Karpas-422 (cell line): Measurements from ENCODE around the gene IQCM. TPM values are rescaled to one million over a fixed set of nuclear protein-coding genes. Genes with fewer than 3 reads are reported as not detected.

Source experiments
- DNase-seq: peaks from one replicate; pipeline ENCODE4 v3.0.0-alpha.2; 2015
- H2AFZ ChIP-seq: fragments of 200-600 bp; sonication (generic); 2 replicates; pipeline ENCODE4 v1.6.1; 2014; ENCODE audit warnings: antibody characterized with exemption, low read length, mixed read lengths
- H3K27ac ChIP-seq: fragments of 200-600 bp; sonication (generic); 2 replicates; pipeline ENCODE4 v1.5.1; 2014; ENCODE audit warnings: mild to moderate bottlenecking, low read length, moderate library complexity
- H3K27me3 ChIP-seq: fragments of 200-600 bp; sonication (generic); 2 replicates; pipeline ENCODE4 v1.6.1; 2014; ENCODE audit warnings: low read length, mixed read lengths
- H3K36me3 ChIP-seq: fragments of 200-600 bp; sonication (generic); 2 replicates; pipeline ENCODE4 v1.6.1; 2014; ENCODE audit warnings: low read length, mixed read lengths; ENCODE audit not compliant: insufficient read depth
- H3K4me1 ChIP-seq: fragments of 200-600 bp; sonication (generic); 2 replicates; pipeline ENCODE4 v1.6.1; 2014; ENCODE audit warnings: mild to moderate bottlenecking, low read length, mixed read lengths
- H3K4me2 ChIP-seq: fragments of 200-600 bp; sonication (generic); 2 replicates; pipeline ENCODE4 v1.6.1; 2014; ENCODE audit warnings: low read length, low read depth, mild to moderate bottlenecking; ENCODE audit not compliant: poor library complexity, severe bottlenecking
- H3K4me3 ChIP-seq: fragments of 200-600 bp; sonication (generic); 2 replicates; pipeline ENCODE4 v1.5.1; 2014; ENCODE audit warnings: mild to moderate bottlenecking, antibody characterized with exemption, low read length, mixed read lengths
- H3K79me2 ChIP-seq: fragments of 200-600 bp; sonication (generic); 2 replicates; pipeline ENCODE4 v1.6.1; 2014; ENCODE audit warnings: mild to moderate bottlenecking, low read length, mixed read lengths
- H3K9ac ChIP-seq: fragments of 200-600 bp; sonication (generic); 2 replicates; pipeline ENCODE4 v1.6.0; 2014; ENCODE audit warnings: low read length
- H3K9me2 ChIP-seq: fragments of 200-600 bp; sonication (generic), shearing (Covaris generic); replicated peaks from 2 replicates; pipeline ENCODE4 v1.6.0; 2014; ENCODE audit warnings: mild to moderate bottlenecking, low read length, moderate library complexity; ENCODE audit not compliant: insufficient read depth
- H3K9me3 ChIP-seq: fragments of 300-700, 200-600 bp; sonication (generic); 2 replicates; pipeline ENCODE4 v1.6.1; 2014; ENCODE audit warnings: low read length, mixed read lengths
- H4K20me1 ChIP-seq: fragments of 200-600 bp; sonication (generic); 2 replicates; pipeline ENCODE4 v1.6.1; 2014; ENCODE audit warnings: mild to moderate bottlenecking, antibody characterized with exemption, low read length, low read depth; ENCODE audit not compliant: insufficient read depth
- total RNA-seq: library from RNA; depleted of rRNA; stranded (reverse); fragments of >200 nt; shearing (Covaris generic); gene quantifications from 2 replicates; pipeline ENCODE4 v1.2.3, GENCODE V29; 2014; ENCODE audit warnings: low replicate concordance

The IQCM gene
- total RNA-seq, 1 experiment from 2014 or later = not detected

DNA sequence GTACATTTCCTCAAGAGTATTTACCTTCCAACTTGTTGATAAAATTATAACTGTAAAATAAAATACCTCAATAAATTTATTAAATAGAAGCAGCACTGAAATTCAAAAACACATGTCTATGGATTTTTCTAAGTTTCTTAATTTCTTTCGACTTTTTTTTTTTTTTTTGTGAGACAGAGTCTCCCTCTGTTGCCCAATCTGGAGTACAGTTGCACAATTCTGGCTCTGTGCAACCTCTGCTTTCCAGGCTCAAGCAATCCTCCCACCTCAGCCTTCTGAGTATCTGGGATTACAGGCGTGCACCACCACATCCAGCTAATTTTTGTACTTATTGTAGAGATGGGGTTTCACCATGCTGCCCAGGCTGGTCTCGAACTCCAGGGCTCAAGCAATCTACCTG is 79.8 kb downstream of the IQCM start:
- H2AFZ ChIP-seq = no peak overlapping the region
- no peaks in the 10 kb centered on the region for H3K27me3 ChIP-seq
- no peaks in the 10 kb centered on the region for H3K9me2 ChIP-seq
- H3K4me2 ChIP-seq = no peak overlapping the region
- DNase-seq = no peak
- no peaks in the 10 kb centered on the region for H3K36me3 ChIP-seq
- H3K9ac ChIP-seq = no peak overlapping the region
- no peaks in the 10 kb centered on the region for H4K20me1 ChIP-seq
- H3K27ac ChIP-seq = no peak overlapping the region
- H3K4me1 ChIP-seq = no peaks in the 10 kb centered on the region
- H3K79me2 ChIP-seq = no peaks in the 10 kb centered on the region
- H3K4me3 ChIP-seq = no peak overlapping the region
- H3K9me3 ChIP-seq = no peaks in the 10 kb centered on the region

- no peaks in the 10 kb centered on the region for H3K9me2 ChIP-seq
- H3K4me2 ChIP-seq = no peak overlapping the region
- H3K79me2 ChIP-seq = no peaks in the 10 kb centered on the region
- H3K4me3 ChIP-seq = no peak overlapping the region
- H3K27ac ChIP-seq = no peak overlapping the region
- H3K4me1 ChIP-seq = no peaks in the 10 kb centered on the region
- H2AFZ ChIP-seq = no peak overlapping the region
- H3K27me3 ChIP-seq = no peaks in the 10 kb centered on the region
- no peaks in the 10 kb centered on the region for H3K9me3 ChIP-seq
- no peak for DNase-seq
- no peaks in the 10 kb centered on the region for H3K36me3 ChIP-seq
- H3K9ac ChIP-seq = no peak overlapping the region
- H4K20me1 ChIP-seq = no peaks in the 10 kb centered on the region
Observed at GRCh38 chr4:149728444-149728843, 87.2 kb downstream of the IQCM start.

DNA sequence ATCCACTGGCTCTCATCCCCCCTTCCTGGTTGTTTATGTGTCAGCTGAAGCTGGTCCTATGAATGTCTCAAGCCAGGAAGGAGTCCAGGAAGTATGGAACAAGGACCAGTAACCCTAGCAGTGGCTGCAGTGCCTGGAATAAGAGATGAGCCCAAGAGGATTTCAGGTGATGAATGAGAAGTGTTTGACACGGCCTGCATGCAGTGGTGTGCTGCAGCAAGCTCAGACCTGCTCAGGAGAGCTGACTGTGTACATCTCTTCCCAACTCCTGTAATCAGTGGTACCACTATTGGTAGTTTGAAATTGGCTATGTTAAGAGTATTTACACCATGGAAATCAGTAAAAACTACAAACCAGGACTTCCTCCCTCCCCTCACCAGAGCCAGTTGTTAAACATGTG is 88.0 kb downstream of the IQCM start:
- Histone ChIP-seq H3K4me1 (no peaks in the 10 kb centered on the region), H3K36me3 (no peaks in the 10 kb centered on the region), H2AFZ (no peak overlapping the region), H3K9me2 (no peaks in the 10 kb centered on the region; the same call in 1 of the 2 replicates), H3K79me2 (no peaks in the 10 kb centered on the region), H3K4me3 (no peak overlapping the region), H3K4me2 (no peak overlapping the region), H3K9ac (no peak overlapping the region), H4K20me1 (no peaks in the 10 kb centered on the region), H3K9me3 (no peaks in the 10 kb centered on the region), H3K27ac (no peak overlapping the region), H3K27me3 (no peaks in the 10 kb centered on the region)
- no peak for DNase-seq

- peak; percentile 56 for DNase-seq
- Histone ChIP-seq H3K9ac (no peak overlapping the region), H3K4me3 (no peak overlapping the region), H3K9me3 (no peaks in the 10 kb centered on the region), H3K79me2 (no peaks in the 10 kb centered on the region), H3K4me2 (no peak overlapping the region), H2AFZ (no peak overlapping the region), H3K9me2 (no peaks in the 10 kb centered on the region; the same call in 1 of the 2 replicates), H3K27ac (no peak overlapping the region), H3K36me3 (no peaks in the 10 kb centered on the region), H3K4me1 (no peaks in the 10 kb centered on the region), H4K20me1 (no peaks in the 10 kb centered on the region), H3K27me3 (no peaks in the 10 kb centered on the region)
Observed at GRCh38 chr4:149723065-149723464, 92.6 kb downstream of the IQCM start.

- DNase-seq = no peak
- Histone ChIP-seq H3K9me2 (no peaks in the 10 kb centered on the region; the same call in 1 of the 2 replicates), H3K36me3 (no peaks in the 10 kb centered on the region), H3K9ac (no peak overlapping the region), H3K9me3 (no peaks in the 10 kb centered on the region; the same call in 1 of the 2 replicates), H3K4me1 (no peaks in the 10 kb centered on the region), H3K27me3 (no peaks in the 10 kb centered on the region), H3K4me3 (no peak overlapping the region), H4K20me1 (no peaks in the 10 kb centered on the region), H2AFZ (no peak overlapping the region), H3K27ac (no peak overlapping the region), H3K79me2 (no peaks in the 10 kb centered on the region), H3K4me2 (no peak overlapping the region)
Observed at GRCh38 chr4:149719806-149720205, 95.8 kb downstream of the IQCM start.

DNA sequence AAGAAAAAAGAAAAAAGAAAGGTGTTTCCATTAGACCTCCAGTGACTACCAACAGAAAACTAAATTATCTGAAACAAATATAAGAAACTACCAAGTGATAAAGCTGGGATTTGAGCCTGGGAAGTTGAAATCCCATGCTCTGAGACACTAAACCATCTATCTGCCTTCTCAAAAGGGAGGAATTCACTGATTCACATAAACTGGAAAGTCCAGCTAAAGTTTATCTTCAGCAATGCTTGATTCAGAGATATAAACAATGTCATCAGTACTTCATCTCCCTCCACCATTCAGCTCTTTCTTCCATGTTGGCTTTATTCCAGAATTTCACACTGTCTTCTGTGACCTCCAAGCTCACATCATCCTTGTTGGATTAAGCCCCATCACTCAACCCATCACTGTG is 96.3 kb downstream of the IQCM start:
- no peaks in the 10 kb centered on the region; the same call in 1 of the 2 replicates for H3K9me3 ChIP-seq

GRCh38 chr4:149718500-149718899 is 97.1 kb downstream of the IQCM start:
- H3K27me3 ChIP-seq = no peaks in the 10 kb centered on the region

More for the DNA sequence above, 96.3 kb downstream of the IQCM start:
- H3K9ac ChIP-seq = no peak overlapping the region
- H3K9me2 ChIP-seq = no peaks in the 10 kb centered on the region; the same call in 1 of the 2 replicates
- H3K27ac ChIP-seq = no peak overlapping the region
- no peak overlapping the region for H3K4me2 ChIP-seq
- H3K4me1 ChIP-seq = no peaks in the 10 kb centered on the region
- no peaks in the 10 kb centered on the region for H3K79me2 ChIP-seq
- no peaks in the 10 kb centered on the region for H4K20me1 ChIP-seq
- no peak overlapping the region for H2AFZ ChIP-seq
- no peak overlapping the region for H3K4me3 ChIP-seq
- no peaks in the 10 kb centered on the region for H3K27me3 ChIP-seq
- no peak for DNase-seq
- H3K36me3 ChIP-seq = no peaks in the 10 kb centered on the region

GRCh38 chr4:149716728-149717127 is 98.9 kb downstream of the IQCM start:
- Histone ChIP-seq H2AFZ (no peak overlapping the region), H3K4me1 (no peaks in the 10 kb centered on the region), H3K9me2 (no peaks in the 10 kb centered on the region; the same call in 1 of the 2 replicates), H3K4me3 (no peak overlapping the region), H3K4me2 (no peak overlapping the region), H3K27me3 (no peaks in the 10 kb centered on the region), H4K20me1 (no peaks in the 10 kb centered on the region), H3K36me3 (no peaks in the 10 kb centered on the region), H3K9me3 (no peaks in the 10 kb centered on the region; the same call in 1 of the 2 replicates), H3K9ac (no peak overlapping the region), H3K79me2 (no peaks in the 10 kb centered on the region), H3K27ac (no peak overlapping the region)
- no peak for DNase-seq

More at GRCh38 chr4:149718500-149718899, 97.1 kb downstream of the IQCM start:
- no peaks in the 10 kb centered on the region for H4K20me1 ChIP-seq
- H3K4me2 ChIP-seq = no peak overlapping the region
- no peaks in the 10 kb centered on the region for H3K36me3 ChIP-seq
- H2AFZ ChIP-seq = no peak overlapping the region
- no peaks in the 10 kb centered on the region; the same call in 1 of the 2 replicates for H3K9me2 ChIP-seq
- no peaks in the 10 kb centered on the region for H3K4me1 ChIP-seq
- DNase-seq = no peak
- H3K4me3 ChIP-seq = no peak overlapping the region
- no peak overlapping the region for H3K27ac ChIP-seq
- no peaks in the 10 kb centered on the region; the same call in 1 of the 2 replicates for H3K9me3 ChIP-seq
- no peak overlapping the region for H3K9ac ChIP-seq
- no peaks in the 10 kb centered on the region for H3K79me2 ChIP-seq
